Type B pancreatic cell (in vitro differentiated cells): Measurements from ENCODE around the gene PRKN. TPM values are rescaled to one million over a fixed set of nuclear protein-coding genes. Genes with fewer than 3 reads are reported as not detected.

Source experiments
- DNase-seq: peaks from one replicate; pipeline ENCODE4 v3.0.0; 2021; ENCODE audit warnings: mixed read lengths; ENCODE audit not compliant: unreplicated experiment; ENCODE audit errors: extremely low spot score
- H3K27ac Mint-ChIP-seq: 2 replicates; pipeline ENCODE4 v1.8.0; 2021; ENCODE audit warnings: mild to moderate bottlenecking, mixed read lengths
- H3K27me3 Mint-ChIP-seq: 2 replicates; pipeline ENCODE4 v1.8.0; 2021; ENCODE audit warnings: mixed read lengths
- H3K36me3 Mint-ChIP-seq: 2 replicates; pipeline ENCODE4 v1.8.0; 2021; ENCODE audit warnings: mixed read lengths
- H3K4me1 Mint-ChIP-seq: one replicate; pipeline ENCODE4 v1.8.0; 2021; ENCODE audit warnings: mixed read lengths; ENCODE audit not compliant: unreplicated experiment
- H3K4me3 Mint-ChIP-seq: 2 replicates; pipeline ENCODE4 v1.8.0; 2021; ENCODE audit warnings: mild to moderate bottlenecking, mixed read lengths
- H3K9me3 Mint-ChIP-seq: 2 replicates; pipeline ENCODE4 v1.8.0; 2021; ENCODE audit warnings: mixed read lengths
- CTCF ChIP-seq: fragments of 200-600 bp; sonication (generic); conservative IDR thresholded peaks from 2 replicates; pipeline ENCODE4 v1.5.0; 2021; ENCODE audit warnings: antibody characterized with exemption, mild to moderate bottlenecking
- total RNA-seq: library from RNA; stranded (reverse); gene quantifications from 2 replicates; pipeline ENCODE4 v1.2.1, GENCODE V29; 2021; ENCODE audit warnings: low replicate concordance

Gene PRKN
- total RNA-seq, 1 donor from 2014 or later = 6.2 TPM

- Mint-ChIP-seq H3K27me3 (no peaks in the 10 kb centered on the region), H3K4me3 (no peak overlapping the region), H3K4me1 (peaks cover 4% of the 10 kb centered on the region), H3K9me3 (no peaks in the 10 kb centered on the region), H3K27ac (no peak overlapping the region), H3K36me3 (no peaks in the 10 kb centered on the region)
- DNase-seq = no peak
- TF ChIP-seq CTCF = no peak
These were observed 571.4 kb downstream of the PRKN start for GRCh38 chr6:162156146-162156545.

GRCh38 chr6:162154930-162155329 lies 572.6 kb downstream of the PRKN start:
- Mint-ChIP-seq H3K36me3 (no peaks in the 10 kb centered on the region), H3K4me3 (no peak overlapping the region), H3K9me3 (no peaks in the 10 kb centered on the region), H3K27me3 (no peaks in the 10 kb centered on the region), H3K4me1 (peaks cover 4% of the 10 kb centered on the region), H3K27ac (no peak overlapping the region)
- TF ChIP-seq CTCF = no peak
- DNase-seq = no peak

GRCh38 chr6:162154001-162154400 lies 573.6 kb downstream of the PRKN start:
- no peak overlapping the region for H3K4me3 Mint-ChIP-seq
- no peaks in the 10 kb centered on the region for H3K27me3 Mint-ChIP-seq
- peaks cover 4% of the 10 kb centered on the region for H3K4me1 Mint-ChIP-seq
- H3K9me3 Mint-ChIP-seq = no peaks in the 10 kb centered on the region
- TF ChIP-seq CTCF = no peak
- no peak overlapping the region for H3K27ac Mint-ChIP-seq
- H3K36me3 Mint-ChIP-seq = no peaks in the 10 kb centered on the region
- no peak for DNase-seq

GRCh38 chr6:162153120-162153519 lies 574.4 kb downstream of the PRKN start:
- TF ChIP-seq CTCF = no peak
- H3K36me3 Mint-ChIP-seq = no peaks in the 10 kb centered on the region
- no peak overlapping the region for H3K4me3 Mint-ChIP-seq
- peaks cover 4% of the 10 kb centered on the region for H3K4me1 Mint-ChIP-seq
- no peaks in the 10 kb centered on the region for H3K27me3 Mint-ChIP-seq
- H3K9me3 Mint-ChIP-seq = no peaks in the 10 kb centered on the region
- no peak for DNase-seq
- no peak overlapping the region for H3K27ac Mint-ChIP-seq

GRCh38 chr6:162151021-162151665 lies 576.4 kb downstream of the PRKN start:
- Mint-ChIP-seq H3K27ac (no peak overlapping the region), H3K4me1 (no peaks in the 10 kb centered on the region), H3K36me3 (no peaks in the 10 kb centered on the region), H3K27me3 (no peaks in the 10 kb centered on the region), H3K4me3 (no peak overlapping the region), H3K9me3 (no peaks in the 10 kb centered on the region)
- no peak for TF ChIP-seq CTCF
- DNase-seq = no peak

- no peaks in the 10 kb centered on the region for H3K36me3 Mint-ChIP-seq
- no peak for TF ChIP-seq CTCF
- no peaks in the 10 kb centered on the region for H3K27me3 Mint-ChIP-seq
- no peak overlapping the region for H3K27ac Mint-ChIP-seq
- DNase-seq = no peak
- H3K4me3 Mint-ChIP-seq = no peak overlapping the region
- H3K9me3 Mint-ChIP-seq = no peaks in the 10 kb centered on the region
- no peaks in the 10 kb centered on the region for H3K4me1 Mint-ChIP-seq
These were observed 577.3 kb downstream of the PRKN start for GRCh38 chr6:162150295-162150694.
